Activated CD4-positive, alpha-beta T cell treated with anti-CD3 and anti-CD28 coated beads, Interleukin-2, amount 50 U/mL, for 16 hours (primary cell): ENCODE measurements around the gene ERICH6B.

Experiments used
- DNase-seq: peaks from one replicate; pipeline ENCODE4 v3.0.0-alpha.2; 2020

ERICH6B gene

DNA sequence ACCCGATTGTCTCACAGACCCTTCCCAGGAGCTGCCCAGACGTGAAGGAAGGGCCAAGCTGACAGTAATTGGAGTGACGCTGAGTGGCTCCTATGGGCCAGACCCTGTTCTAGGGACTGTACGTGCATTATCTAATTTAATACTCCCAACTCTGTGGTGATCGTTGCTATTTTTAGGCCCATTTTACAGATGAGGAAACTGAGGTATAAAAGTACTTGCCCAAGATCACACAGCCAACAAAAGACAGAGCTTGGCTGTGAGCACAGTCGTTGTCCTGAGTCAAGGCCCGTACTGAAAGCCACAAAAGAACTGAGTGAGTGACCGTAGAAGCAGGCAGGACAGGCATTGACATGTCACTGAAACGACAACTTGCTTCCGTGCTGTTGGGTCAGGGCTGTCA, 74.7 kb downstream of the ERICH6B start:
- no peak for DNase-seq

GRCh38 chr13:45540195-45540594, 75.3 kb downstream of the ERICH6B start:
- no peak for DNase-seq

DNA sequence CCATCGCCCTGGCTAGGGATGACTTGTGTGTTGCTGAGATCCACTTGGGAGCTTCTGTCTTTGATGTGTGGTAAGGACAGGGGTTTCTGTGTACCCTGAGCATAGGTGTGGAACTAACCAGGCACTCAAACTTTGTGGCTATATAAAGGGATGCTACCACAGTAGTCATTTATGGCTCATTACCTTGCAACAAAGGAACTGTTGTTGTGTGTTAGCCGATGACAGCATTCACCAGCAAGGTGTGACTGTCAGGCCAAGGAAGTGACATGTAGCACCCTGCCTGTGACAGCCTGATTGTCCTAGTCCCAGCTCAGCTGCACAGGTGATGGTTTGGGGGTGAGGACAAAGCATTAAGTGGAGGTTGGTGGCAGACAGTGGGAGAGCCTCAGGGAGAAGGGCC, 77.2 kb downstream of the ERICH6B start:
- DNase-seq, result no peak

GRCh38 chr13:45537516-45537915, 78.0 kb downstream of the ERICH6B start:
- DNase-seq, result no peak

DNA sequence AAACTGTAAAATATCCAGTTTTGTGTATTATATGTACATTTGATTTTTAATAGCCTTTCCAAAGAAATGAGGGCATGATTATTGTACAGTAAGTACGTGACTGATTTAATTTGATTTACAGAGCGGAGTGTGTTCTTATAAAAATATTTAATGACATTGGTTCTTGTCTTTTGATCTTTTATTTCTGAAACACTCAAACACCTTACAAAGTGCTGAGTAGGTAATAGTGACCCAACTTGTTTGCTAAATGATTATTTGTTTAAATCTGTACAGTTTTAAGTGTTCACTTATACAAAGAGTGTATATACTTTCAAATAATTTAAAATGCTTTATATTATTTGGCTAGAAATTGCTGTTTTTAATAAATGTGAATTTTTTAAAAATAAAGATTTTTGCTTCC, 79.3 kb downstream of the ERICH6B start:
- DNase-seq, result no peak

GRCh38 chr13:45534604-45535003, 80.9 kb downstream of the ERICH6B start:
- DNase-seq, result no peak

DNA sequence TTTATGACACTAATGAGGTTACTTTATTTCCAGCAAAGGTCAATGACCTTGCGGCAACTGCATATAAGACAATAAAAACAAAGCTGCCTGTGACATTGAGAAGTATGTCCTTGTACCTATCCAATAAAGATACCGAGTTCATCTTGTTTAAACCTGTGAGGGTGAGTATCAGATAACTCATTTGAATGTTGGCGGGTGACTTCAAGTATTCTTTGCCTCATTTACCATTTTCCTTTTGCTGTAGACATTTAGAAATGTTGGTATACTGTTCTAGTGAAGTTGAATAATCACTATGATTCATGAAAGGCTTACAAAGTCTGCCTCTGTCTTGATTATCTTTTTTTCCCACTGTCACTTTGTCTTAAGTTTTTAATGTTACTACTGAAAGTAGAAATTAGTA, 85.8 kb downstream of the ERICH6B start:
- DNase-seq, result no peak

DNA sequence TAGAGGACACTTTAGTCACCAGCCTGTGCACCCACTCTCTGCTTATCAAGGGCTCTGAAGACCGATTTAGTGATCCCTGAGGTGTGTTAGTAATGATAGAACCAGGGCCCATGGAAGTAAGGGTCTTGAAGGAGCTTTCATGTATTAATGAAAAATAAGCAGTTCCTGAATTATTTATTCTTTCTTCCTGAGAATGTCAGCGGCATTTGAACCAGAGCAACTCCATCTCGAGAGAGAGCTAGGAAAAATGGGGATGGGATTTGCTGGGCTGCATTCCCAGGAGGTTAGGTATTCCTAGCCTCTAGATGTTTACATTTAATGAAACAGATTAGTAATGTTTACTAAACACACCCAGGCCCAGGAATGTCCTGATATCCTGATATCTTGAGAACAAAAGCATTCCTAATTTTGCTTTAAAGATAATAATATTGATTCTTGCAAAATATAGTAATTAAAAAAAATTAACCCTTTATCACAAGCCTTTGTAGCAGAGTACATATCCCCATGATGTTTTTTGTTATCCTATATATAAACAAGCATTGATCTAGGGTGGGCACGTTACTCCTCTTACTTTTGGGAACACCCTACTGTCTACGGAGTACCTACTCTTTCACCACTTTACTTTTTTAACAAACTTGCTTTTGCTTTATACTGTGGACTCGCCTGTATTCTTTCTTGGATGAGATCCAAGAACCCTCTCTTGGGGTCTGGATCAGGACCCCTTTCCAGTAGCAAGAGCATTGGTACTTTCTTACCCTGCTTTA, 87.7 kb downstream of the ERICH6B start:
- DNase-seq, result no peak

DNA sequence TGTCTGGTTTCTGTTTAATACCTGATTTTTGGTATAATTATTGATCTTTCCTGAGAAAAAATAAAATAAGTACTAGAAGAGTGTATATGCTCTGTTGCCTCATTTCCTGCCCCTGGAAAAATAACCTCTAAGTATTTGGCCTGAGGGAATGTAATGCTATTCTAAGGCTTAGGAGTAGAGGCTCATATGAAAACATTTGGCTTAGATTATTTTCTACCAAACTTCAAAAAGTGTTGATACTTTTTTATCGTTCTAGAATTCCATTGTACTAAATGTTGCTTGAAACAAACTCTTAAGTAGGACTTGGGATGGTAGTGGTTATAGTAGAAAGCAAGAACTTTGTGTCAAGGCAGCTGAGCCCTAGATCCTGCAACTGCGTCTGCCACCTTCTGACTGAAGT, 93.0 kb downstream of the ERICH6B start:
- DNase-seq, result no peak

DNA sequence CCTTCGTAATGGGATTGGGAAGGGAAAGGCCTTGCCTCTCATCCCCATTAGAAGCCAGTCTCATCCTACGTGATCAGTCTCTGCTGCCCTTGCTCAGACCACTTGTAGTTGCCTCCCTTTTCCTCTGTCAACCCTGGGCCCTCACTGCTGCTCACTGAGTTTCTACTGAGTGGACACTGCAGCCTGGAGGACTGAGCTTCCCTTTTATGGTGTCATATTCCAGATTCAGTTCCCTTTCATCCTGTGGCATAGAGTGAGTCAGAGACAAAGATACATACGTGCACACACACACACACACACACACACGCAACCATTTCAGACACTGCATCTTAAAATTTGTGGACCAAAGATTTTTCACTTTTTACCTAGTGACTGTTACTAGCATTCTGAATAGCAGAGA, 94.2 kb downstream of the ERICH6B start:
- DNase-seq, result no peak

DNA sequence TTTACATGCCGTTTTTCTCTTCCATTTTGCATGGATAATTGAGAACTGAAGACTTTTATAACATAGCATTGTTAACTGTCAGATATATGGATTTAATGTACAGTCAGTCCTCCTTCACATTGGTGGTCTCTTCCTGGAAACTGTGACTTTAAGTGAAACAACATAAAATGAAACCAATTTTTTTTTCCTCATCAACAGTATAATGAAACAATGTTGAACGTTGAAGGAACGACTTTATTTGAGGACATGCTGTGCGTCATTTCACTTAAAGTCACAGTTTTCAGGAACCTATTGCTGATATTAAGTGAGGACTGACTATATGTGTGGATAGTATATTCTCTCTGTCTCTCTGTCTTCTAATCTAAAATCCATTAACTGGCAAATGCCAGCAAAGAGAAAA, 96.0 kb downstream of the ERICH6B start:
- DNase-seq, result peak; percentile 33

DNA sequence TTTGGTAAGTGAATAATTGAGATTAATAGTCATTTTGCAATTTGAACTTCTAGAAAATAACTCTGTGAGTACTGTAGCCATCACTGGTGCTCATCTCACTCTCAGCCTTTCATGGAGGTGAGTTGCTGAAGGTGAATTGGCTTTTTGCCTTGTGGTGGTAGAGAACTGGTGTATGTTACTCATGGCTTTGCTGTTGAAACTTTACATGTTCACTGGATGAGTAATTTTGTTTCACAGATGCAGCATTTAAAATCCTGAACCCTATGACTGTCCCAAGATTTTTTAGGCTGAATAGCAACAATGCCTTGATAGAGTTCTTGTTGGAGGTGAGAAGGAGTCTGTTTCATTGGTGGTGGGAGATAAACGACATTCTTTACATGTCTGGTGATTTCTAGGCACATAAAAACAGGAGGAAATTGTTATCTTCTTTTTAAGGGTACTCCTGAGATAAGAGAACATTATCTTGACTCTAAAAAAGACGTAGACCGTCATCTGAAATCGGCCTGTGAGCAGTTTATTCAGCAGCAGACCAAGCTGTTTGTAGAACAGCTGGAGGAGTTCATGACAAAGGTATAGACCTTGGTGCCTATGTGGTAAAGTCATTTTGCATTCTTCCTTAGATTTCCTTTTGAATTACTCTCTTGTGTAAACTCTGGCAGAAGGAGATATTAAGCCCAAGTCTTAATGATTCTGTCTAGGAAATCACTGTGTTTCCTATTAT, 96.9 kb downstream of the ERICH6B start:
- peak; percentile 68 for DNase-seq

DNA sequence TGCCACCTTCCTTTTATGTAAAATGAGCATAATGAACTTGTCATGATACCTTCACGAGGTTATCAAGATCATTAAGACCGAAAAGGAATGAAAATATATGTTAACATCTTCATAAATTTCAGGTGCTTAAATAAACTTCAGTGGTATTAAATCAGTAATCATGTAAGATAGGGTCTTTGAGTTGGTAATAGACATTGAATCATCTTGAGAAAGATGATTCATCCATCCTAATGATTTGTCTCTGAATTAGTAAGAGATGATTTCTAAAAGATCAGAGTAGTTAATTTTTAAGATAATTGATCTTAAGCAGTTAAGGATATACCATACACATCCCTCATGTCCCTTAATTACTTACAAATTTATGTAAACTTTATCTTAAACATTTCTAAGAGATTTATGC, 98.8 kb downstream of the ERICH6B start:
- peak; percentile 18 for DNase-seq

DNA sequence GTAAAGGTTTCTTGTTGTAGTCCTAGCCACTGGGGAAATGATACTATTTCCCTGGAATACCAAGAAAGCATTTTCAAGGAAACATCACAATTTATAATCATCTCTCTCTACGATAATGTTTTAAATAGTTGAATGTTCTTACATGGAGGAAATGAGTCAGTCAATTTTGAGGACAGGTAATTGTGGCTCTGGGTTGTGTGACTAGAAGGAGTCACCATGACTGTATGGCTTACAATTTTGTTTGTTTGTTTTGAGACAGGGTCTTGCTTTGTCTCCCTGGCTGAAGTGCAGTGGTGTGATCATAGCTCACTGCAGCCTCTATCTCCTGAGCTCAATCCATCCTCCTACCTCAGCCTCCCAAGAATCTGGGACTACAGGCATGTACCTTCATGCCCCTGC, 103.4 kb downstream of the ERICH6B start:
- no peak for DNase-seq

GRCh38 chr13:45511310-45512097, 104.0 kb downstream of the ERICH6B start:
- DNase-seq, result peak; percentile 69

DNA sequence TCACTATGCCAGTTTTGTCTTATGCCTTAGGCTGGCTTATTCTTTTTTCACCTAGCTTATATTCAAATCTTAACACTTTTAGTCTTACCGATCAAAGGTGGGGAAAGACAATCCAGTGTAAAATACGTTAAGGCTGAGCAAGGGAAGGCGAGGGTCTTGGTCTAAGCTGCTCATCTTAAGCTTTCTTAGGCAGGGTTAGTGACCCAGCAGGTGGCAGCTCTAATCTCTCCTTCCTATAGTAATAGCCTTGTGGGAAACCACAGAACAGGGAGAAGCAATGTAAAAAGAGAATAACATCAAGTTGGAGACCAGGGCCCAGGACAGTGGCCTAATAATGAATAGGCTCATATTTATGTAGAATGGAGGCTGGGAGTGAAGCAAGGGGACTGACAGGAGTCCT, 104.9 kb downstream of the ERICH6B start:
- DNase-seq, result no peak

DNA sequence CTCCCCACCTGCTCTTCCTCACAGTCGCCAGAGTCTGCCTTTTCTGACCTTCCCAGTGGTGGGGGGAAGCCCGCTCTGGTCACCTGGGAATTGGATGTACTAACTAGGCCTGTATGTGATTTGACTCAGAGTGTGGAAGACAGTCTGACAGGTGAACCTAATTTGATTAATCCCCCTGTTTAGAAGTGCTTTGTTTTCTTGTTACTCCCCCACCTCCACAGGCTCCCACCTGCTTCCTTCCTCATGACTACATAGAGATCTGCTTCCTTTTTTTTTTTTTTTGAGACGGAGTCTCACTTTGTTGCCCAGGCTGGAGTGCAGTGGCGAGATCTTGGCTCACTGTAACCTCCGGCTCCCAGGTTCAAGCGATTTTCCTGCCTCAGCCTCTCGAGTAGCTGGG, 106.8 kb downstream of the ERICH6B start:
- DNase-seq, result no peak

DNA sequence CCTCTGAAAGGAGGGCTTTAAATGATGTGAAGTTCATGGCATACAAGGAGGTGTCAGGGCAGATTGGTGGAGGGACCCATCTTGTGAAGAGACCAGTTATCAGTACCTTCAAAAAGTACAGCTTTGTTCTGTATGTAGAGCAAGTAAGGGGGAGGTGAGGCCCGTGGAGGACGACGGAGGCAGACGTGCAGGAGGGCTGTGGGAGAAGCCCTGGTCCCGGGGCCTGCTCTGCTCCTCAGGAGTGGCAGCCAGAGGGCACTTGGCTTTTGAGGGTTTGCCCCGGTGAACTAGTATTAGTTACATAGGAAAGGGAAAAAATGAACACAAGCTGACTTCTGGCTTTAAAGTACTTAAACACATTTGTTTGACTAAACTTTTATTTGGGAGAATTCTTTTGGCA, 108.7 kb downstream of the ERICH6B start:
- DNase-seq, result no peak

GRCh38 chr13:45503658-45504057, 111.9 kb downstream of the ERICH6B start:
- no peak for DNase-seq

- DNase-seq, result no peak
Measured at GRCh38 chr13:45501175-45501526, 114.4 kb downstream of the ERICH6B start.

DNA sequence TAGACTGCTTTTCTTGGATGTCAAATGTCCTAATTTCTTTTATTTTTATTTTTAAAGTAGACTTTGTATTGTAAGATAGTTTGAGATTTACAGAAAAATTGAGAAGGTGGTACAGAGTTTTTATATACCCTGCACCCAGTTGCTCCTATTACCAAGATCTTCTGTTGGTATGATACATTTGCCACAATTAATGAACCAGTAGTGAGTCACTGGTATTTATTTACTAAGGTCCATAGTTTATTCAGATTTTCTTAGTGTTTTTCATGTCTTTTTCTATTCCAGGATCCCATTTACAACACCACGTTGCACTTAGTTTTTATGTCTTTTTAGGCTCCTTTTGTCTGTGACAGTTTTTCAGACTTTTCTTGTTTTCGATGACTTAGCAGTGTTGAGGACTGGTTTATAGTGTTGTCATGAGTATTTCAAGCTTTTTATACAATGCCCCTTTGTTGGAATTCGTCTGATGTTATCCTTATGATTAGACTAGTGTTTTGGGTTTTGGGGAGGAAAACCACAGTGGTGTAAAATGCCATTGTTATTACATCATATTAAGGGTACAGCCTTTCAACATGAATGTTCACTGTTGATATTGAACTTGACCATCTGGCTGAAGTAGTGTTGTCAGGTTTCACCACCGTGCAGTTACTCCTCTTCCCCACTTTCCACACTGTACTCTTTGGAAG, 114.9 kb downstream of the ERICH6B start:
- DNase-seq, result peak; percentile 25

DNA sequence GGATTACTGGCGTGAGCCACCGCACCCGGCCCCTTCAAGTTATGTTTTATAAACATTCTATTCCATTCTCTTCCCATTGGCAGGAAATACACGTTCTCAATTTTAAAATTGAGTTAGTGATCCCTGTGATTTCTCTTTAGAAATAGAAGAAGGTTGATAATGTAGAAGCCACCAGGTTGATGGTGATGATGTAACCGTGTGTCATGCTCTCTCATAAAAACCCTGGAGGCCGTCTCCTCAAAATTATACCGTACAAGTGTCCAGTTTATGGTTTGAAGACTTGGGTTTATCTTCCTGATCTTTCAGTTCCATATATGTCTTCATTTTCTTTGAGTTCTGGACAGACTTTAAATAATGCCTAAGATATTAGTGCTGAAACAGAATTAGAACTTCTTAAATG, 118.6 kb downstream of the ERICH6B start:
- no peak for DNase-seq

- DNase-seq, result no peak
Measured at GRCh38 chr13:45492538-45492937, 123.0 kb downstream of the ERICH6B start.
